Mammary epithelial cell (primary cell): ENCODE results near the gene FRY.

Experiments
- EZH2 ChIP-seq: IDR thresholded peaks from 2 replicates; pipeline ENCODE4 v1.6.1; 2012; ENCODE audit warnings: low read length, inconsistent platforms, borderline replicate concordance
- TF ChIP-seq, protein P1 (sequence below), 2 donors: IDR thresholded peaks in 1 of 2; conservative IDR thresholded peaks in 1 of 2; 2 replicates each; pipeline ENCODE4 v1.5.1; 2011 to 2012; ENCODE audit warnings: inconsistent platforms in 2 of 2, low read length in 2 of 2, mild to moderate bottlenecking in 2 of 2, control low read depth in 1 of 2, low read depth in 1 of 2; ENCODE audit not compliant: insufficient read depth in 1 of 2; ENCODE audit errors: extremely low read depth in 1 of 2

- TF ChIP-seq, protein P1, sequence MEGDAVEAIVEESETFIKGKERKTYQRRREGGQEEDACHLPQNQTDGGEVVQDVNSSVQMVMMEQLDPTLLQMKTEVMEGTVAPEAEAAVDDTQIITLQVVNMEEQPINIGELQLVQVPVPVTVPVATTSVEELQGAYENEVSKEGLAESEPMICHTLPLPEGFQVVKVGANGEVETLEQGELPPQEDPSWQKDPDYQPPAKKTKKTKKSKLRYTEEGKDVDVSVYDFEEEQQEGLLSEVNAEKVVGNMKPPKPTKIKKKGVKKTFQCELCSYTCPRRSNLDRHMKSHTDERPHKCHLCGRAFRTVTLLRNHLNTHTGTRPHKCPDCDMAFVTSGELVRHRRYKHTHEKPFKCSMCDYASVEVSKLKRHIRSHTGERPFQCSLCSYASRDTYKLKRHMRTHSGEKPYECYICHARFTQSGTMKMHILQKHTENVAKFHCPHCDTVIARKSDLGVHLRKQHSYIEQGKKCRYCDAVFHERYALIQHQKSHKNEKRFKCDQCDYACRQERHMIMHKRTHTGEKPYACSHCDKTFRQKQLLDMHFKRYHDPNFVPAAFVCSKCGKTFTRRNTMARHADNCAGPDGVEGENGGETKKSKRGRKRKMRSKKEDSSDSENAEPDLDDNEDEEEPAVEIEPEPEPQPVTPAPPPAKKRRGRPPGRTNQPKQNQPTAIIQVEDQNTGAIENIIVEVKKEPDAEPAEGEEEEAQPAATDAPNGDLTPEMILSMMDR (conservative IDR thresholded peaks at IDR 0.05 in 1 of 2, IDR thresholded peaks at IDR 0.05 in 1 of 2; ENCODE audit: extremely low read depth in 1 of 2, insufficient read depth in 1 of 2, low read depth in 1 of 2, low read length in 2 of 2) = no peak
- no peak for TF ChIP-seq EZH2
These were observed 15.5 kb upstream of the FRY start for GRCh38 chr13:32016119-32016518.
